B cell (primary cell): ENCODE measurements around the gene TGFBR3L.

Experiments
- CTCF ChIP-seq: fragments of 200-600 bp; IDR thresholded peaks from one replicate; pipeline ENCODE4 v1.8.0; 2022; ENCODE audit warnings: antibody characterized with exemption, mild to moderate bottlenecking
- EZH2 ChIP-seq: IDR thresholded peaks from 2 replicates; pipeline ENCODE4 v1.6.1; 2012; ENCODE audit warnings: borderline replicate concordance, low read depth, mild to moderate bottlenecking, moderate library complexity, low read length; ENCODE audit not compliant: insufficient read depth, poor library complexity, severe bottlenecking

DNA sequence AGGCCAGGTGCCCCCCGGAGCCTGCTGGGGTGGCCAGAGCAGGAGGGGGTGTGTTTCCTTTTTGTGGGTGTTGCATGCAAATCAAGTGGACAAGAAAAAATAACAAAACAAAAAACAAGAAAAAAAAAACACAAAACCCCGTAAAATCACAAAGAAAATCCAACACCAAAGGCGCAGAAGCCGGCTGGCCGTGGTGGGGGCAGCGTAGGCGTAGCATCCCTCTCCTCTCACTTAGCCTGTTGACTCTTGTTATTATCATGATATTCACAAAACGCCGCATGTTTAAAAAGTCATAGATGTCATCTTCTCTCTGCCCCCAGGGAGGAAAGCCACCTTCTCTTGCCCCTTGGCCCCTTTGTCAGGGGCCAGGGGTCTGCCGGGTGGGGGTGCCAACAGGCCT lies 978 bp upstream of the TGFBR3L start:
- no peak for TF ChIP-seq CTCF
- no peak for TF ChIP-seq EZH2
